HG03521 (cell line): ENCODE data around the gene RBM27.
"Not testable (repeated sequence)": the region's sequence is repeated elsewhere in the genome, so short reads cannot be mapped to it uniquely, and the experiment has no call there.

Experiments
- ATAC-seq: cut with Tn5 transposase; IDR thresholded peaks from one replicate; pipeline ENCODE4 v1.9.1; 2021; ENCODE audit warnings: mild to moderate bottlenecking, moderate library complexity; ENCODE audit not compliant: unreplicated experiment

The RBM27 gene, protein sequence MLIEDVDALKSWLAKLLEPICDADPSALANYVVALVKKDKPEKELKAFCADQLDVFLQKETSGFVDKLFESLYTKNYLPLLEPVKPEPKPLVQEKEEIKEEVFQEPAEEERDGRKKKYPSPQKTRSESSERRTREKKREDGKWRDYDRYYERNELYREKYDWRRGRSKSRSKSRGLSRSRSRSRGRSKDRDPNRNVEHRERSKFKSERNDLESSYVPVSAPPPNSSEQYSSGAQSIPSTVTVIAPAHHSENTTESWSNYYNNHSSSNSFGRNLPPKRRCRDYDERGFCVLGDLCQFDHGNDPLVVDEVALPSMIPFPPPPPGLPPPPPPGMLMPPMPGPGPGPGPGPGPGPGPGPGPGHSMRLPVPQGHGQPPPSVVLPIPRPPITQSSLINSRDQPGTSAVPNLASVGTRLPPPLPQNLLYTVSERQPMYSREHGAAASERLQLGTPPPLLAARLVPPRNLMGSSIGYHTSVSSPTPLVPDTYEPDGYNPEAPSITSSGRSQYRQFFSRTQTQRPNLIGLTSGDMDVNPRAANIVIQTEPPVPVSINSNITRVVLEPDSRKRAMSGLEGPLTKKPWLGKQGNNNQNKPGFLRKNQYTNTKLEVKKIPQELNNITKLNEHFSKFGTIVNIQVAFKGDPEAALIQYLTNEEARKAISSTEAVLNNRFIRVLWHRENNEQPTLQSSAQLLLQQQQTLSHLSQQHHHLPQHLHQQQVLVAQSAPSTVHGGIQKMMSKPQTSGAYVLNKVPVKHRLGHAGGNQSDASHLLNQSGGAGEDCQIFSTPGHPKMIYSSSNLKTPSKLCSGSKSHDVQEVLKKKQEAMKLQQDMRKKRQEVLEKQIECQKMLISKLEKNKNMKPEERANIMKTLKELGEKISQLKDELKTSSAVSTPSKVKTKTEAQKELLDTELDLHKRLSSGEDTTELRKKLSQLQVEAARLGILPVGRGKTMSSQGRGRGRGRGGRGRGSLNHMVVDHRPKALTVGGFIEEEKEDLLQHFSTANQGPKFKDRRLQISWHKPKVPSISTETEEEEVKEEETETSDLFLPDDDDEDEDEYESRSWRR

DNA sequence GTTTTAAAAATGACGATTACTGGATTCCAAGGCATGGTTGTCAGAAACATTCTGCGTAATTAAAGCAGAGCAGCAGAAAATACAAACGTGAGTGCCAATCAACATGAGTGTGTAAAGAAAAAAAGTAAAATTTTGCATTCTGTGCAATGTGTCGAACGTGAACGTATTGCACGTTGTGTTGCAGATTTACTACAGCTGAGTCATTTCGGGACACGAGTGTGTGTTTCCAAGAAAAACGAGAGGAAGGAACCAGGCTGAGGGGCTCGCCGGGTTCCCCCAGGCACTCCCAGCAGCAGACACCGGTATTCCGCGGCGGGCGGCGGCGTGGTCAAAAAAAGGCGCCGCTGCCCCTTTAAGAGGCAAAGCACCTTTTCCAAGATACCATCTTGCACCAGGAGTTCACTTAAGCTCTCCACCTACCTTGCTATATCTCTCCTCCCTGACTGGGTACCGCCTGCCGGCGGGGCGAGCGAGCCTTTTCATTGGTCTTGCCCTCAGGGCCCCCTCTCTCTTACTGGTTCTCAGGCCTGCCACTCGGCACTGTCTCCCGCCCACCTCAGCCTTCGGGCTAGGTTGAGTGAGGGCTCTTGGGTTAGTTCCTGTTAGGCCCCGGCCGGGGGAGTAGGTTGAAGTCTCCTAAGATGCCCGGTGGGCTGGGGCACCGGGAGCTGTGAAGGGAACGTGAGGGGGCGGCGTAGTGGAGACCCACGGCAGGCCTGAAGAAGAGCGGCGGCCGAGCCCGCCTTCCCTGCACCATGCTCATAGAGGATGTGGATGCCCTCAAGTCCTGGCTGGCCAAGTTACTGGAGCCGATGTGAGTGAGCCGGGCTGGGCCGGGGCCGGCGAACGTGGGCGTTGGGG is at the start of gene RBM27:
Gene RBM27 (plus strand): TSS at position 595 of the 861 bp plus-strand sequence. CDS start 161 bp downstream, at position 756.
- ATAC-seq: peak; percentile 100

DNA sequence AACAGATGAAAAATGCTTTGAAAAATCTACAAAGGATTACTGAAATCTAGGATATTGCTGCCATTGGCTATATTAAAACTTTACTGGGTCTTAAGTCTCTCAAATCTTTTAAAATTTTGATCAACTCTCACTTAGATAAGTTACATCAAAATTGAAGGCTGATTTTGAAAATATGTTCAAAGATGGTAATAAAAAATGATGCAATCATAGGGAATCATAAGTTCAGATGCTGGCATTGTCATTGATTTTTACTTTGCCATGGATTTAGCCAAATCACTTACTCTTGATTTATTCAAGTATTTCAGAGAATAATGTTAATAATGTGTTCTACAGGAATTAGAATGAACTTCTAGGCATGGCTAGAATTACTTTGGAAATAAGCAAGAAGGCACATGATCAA is 45.1 kb upstream of the RBM27 start:
- ATAC-seq: no peak

DNA sequence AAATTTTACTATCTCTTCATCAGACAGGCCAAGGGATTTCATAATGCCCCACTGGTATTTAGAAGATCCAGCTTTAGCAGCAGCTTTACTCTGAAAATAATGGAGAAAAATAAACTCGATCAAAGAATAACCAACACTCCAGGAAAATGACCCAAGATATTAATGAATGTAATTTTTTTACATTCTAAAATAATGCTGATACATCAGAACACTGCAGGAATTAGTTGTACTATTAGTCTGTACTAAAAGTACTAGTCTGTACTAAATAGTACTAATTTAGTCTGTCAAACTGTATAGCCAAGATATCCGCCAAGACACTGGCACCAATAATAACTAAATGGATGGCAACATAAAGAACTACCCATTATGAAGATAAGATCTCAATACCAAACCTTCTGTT is 39.0 kb upstream of the RBM27 start:
- no peak for ATAC-seq

DNA sequence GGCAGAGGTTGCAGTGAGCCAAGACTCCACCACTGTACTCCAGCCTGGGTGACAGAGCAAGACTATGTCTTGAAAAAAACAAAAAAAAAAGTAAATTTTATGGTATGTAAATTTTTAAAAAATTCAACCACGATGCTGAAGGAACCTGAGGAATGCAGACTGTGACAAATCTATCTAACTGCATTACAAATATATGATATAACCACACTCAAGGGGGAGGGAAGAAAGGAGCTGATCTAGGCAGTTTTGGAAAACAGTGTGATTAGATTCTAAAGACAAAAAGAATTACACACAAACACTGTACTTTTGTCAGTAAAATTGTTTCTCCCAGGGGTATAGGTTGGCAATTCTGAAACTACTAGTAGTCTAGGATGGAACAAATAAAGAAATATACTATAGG is 37.9 kb upstream of the RBM27 start:
- ATAC-seq: no peak

DNA sequence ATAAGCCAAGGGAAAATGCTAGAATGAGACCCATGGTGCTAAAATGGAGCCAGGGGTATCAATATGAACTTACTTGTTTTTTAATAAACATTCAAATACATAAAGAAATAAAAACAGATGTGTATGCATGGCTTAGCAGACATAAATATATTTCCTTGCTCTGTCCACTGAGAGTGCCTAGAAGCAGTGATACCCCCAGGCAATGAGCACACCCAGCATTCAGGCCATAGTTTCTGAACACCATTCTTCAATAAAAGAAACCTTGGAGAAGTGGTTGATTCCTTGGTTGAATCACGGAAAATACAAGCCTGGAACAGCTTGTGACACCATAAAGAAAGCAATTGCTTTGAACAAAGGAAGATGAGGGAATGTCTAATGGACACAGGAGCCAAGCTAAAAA is 37.5 kb upstream of the RBM27 start:
- no peak for ATAC-seq

DNA sequence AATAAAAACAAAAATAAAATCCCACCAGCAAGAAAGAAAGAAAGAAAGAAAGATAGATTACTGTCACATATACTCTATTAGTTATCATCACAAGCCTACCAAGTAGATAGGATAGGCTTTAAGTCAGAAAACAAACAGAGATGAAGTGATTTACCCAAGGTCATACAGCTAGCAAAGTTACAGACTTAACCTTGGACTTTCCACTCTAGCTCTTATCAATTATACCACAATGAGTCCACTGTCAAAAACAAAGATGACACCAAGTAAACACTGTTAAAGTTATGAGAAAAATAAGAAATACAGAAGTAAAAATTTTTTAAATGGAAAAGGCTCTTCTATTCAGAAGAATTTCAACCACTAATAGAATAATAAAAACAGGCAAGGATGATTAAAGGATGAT is 34.3 kb upstream of the RBM27 start:
- no peak for ATAC-seq

DNA sequence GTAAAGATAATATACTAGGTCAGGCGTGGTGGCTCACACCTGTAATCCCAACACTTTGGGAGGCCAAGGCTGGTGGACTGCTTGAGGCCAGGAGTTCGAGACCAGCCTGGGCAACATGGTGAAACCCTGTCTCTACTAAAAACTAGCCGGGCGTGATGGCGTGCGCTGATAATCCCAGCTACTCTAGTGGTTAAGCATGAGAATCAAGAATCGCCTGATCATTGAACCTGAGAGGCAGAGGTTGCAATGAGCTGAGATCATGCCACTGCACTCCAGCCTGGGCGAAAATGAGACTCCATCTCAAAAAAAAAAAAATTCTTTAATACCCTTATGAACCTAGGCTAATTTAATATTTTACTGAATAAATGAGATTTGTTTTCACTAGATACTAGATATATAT is 30.4 kb upstream of the RBM27 start:
- ATAC-seq: peak; percentile 75

DNA sequence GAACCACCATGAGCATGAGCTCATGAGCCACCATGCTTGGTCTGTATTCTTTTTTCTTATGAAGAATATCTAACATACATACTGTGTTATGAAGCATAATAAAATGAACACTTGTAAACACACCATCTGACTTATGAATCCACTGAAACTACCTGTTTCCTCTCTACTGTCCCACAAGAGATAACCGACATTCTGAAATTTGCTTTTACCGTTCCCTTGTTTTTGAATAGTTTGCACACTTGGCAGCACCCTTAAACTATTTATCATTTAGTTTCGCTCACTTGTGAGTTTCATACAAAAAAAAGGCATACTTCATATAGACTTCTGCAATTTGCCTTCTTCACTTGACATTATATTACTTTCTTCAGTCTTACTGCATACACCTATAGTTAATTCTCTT is 29.8 kb upstream of the RBM27 start:
- peak; percentile 93 for ATAC-seq

DNA sequence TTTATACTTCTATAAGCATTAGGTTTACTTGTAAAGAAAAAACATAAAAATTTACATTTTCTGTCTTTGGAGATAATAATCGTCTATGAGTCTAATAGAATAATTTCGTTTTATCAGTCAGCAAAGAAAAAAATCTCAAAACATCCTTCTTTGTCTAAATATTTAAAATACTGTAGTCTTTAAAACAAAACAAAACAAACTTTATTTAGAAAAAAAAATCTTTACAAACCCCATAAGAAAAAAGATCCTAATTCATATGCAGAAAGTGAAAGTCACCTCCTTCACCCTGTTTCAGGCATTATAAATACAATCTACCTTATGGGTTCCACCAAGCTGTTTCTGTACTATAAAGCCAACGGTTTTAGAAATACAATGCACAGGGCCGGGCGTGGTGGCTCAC is 26.6 kb upstream of the RBM27 start:
- ATAC-seq: no peak

DNA sequence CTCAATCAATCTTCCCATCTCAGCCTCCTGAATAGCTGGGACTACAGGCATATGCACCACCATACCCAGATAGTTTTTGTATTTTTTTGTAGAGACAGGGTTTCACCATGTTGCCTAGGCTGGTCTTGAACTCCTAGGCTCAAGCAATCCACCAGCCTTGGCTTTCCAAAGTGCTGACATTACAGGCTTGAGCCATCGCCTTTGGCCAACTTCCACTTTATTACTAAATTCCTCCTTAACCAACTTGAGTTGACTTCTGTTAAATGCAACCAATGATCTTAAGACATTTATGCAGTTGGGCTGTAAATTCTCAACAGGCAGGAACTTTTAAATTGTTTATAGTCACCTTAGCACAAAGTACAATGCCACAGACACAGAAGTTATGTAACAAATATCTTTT is 23.7 kb upstream of the RBM27 start:
- ATAC-seq: no peak

DNA sequence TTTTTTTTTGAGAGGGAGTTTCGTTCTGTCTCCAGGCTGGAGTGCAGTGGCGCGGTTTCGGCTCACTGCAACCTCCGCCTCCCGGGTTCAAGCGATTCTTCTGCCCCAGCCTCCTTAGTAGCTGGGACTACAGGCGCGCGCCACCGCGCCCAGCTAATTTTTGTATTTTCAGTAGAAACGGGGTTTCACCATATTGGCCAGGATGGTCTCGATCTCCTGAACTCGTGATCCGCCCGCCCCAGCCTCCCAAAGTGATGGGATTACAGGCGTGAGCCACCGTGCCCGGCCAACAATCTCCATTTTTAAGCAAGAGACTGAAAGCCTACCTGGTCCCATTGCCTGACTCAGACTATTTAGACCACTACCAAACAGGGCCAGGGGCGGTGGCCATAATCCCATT is 20.0 kb upstream of the RBM27 start:
- ATAC-seq: not testable (repeated sequence)

DNA sequence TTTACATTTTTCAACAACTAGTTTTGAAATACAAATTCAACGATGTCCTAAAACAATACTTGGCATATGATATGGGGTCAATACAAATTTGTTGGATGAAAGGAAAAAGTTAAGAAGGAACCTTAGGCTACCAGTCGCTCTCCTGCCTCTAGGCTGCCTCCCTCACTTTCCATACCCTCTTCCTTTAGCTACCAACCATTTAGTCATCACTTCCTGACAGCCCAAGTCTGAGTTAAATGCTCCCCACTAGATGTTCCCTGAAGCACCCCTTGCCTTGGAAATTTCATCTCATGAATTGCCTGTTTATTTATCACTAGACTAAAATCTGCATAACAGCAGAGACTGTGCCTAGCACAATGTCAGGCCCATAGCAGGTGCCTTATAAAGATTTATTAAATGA is 18.2 kb upstream of the RBM27 start:
- ATAC-seq: no peak

DNA sequence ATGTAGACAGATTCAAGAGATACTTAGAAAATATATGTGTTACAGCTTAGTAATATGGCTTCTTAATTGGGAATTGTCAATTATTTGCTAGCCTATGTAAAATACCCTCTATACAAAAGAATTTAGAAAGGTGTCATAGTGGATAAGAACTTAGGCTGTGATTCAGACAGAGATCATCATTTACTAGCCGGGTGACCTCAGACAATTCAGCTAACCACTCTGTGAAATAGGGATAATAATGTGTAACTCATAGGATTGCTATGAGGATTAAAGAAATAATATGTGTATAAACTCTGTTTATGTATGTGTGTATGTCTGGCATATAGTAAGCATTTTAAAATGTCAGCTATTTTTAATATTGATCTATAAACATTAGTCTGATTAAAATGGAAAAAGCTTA is 15.0 kb upstream of the RBM27 start:
- ATAC-seq: no peak

DNA sequence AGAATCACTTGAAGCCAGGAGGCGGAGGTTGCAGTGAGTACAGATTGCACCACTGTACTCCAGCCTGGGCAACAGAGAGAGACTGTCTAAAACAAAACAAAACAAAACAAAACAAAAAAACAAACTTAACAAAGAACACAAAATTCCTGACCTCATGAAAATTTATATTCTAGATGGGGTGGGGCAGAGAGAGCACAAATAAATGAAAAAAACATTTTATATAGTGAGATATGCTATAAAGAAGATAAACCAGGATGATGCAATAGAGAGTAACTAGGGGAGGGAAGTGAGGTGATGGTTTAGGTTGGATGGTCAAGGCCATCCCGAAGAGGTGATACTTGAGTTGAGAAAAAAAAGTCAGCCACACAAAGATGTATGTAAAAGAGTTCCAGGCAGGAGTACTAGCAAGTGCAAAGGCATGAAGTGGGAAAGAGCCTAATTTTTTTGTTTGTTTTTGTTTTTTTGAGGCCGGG is 10.8 kb upstream of the RBM27 start:
- ATAC-seq: no peak

DNA sequence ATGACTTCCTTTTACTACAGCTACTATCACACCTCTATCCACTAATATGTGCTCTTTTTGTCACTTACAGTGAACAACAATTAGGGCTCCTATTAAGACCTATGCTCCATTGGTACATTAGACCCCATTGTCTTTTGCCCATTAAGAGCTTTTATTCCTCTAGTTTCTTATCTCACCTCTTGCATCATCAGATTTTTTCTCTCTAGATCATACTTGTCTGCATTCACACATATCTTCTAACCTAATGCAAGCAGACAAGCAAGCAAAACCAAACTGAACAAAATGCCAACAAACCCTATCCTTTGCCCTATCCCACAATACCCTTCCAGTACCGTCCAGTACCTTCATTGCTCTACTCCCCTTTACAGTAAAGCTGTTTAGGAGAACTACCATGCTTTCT is 10.1 kb upstream of the RBM27 start:
- ATAC-seq: no peak

DNA sequence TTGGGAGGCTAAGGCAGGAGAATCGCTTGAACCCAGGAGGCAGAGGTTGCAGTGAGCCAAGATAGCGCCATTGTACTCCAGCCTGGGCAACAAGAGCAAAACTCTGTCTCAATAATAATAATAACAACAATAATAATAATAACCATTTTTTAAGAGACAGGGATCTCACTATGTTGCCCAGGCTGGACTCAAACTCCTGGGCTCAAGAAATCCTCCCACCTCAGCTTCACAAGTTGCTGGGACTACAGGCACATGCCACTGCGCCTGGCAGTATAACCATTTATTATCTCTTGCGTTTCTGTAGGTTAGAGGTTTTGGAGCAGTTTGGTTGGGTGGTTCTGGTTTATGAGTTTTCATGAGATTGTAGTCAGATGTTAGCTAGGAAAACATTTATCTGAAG is 8.4 kb upstream of the RBM27 start:
- ATAC-seq: not testable (repeated sequence)

DNA sequence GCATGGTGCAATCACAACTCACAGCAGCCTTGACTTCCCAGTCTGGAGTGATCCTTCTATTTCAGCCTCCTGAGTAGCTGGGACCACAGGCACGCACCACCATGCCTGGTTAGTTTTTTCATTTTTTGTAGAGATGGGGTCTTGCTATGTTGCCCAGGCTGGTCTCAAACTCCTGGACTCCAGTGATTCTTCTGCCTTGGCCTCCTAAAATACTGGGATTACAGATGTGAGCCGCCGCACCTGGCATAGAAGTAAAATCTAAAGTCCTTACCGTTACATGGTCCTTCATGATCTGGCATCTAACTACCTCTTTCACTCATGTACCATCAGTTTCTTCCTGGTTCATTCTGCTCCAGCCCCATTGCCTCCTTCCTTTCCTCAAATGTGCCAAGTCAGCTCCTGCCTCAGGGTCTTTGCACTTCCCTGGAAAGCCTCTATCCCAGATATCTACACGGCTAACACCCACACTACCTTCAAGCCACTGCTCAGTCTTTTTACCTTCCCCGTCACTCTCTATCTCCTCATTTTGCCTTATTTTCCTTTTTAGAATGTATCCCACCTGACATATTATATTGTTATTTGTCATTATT is 6.9 kb upstream of the RBM27 start:
- no peak for ATAC-seq

DNA sequence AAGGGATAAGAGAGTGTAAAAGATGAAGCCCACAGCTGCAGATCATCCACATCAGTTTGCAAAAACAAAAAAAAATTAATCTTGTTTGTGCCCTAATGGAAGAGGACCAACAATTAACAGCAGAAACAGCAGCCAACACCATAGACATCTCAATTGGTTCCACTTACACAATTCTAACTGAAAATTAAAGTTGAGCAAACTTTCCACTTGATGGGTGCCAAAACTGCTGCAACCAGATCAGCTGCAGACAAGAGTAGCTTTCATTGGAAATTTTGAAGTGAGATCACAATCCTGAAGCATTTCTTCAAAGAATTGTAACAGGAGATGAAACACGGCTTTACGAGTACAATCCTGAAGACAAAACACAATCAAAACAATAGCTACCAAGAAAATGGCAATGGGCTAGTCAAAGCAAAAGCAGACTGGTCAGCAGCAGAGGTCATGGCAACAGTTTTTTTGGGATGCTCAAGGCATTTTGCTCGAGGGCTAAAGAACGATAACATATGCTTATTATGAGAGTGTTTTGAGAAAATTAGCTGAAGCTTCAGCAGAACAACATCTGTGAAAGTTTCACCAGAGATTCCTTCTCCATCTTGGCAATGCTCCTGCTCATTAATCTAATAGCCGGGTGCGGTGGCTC is 4.1 kb upstream of the RBM27 start:
- ATAC-seq: no peak

DNA sequence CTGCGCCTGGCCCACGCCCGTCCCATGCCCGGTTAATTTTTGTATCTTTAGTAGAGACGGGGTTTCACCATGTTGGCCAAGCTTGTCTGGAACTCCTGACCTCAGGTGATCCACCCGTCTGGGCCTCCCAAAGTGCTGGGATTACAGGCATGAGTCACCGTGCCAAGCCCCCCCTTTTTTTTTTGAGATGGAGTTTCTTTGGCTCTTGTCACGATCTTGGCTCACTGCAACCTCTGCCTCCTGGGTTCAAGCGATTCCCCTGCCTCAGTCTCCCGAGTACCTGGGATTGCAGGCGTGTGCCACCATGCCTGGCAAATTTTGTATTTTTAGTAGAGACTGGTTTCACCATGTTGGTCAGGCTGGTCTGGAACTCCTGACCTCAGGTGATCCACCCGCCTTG is 1.6 kb upstream of the RBM27 start:
- ATAC-seq: not testable (repeated sequence)

DNA sequence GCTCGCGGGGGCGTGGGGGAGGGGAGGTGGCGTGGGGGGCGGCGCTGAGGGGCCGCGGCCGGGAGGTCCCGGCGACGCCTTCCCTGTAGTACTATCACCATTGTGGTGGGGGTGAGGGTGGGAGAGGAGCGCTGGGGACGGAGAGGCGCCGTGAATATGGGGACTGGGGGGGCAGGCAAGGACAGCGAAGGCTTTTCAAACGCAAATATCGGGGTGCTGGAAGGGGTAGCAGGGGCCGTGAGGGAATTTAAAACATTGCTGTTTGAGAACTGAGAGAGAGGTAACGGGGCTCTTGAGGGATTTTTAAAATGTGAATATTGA is 427 bp downstream of the RBM27 start:
- ATAC-seq: no peak
